ENCODE data around the gene DRC7.

GRCh38 chr16:57721356-57722209 lies 27.0 kb downstream of the DRC7 start:
- TF ChIP-seq CTCF (conservative IDR thresholded peaks at IDR 0.05): no peak
- TF ChIP-seq EZH2 (IDR thresholded peaks at IDR 0.05; ENCODE audit: low read depth): no peak
